H1 (cell line): ENCODE measurements around the gene NOX5. TPM values are rescaled to one million over a fixed set of nuclear protein-coding genes. Genes with fewer than 3 reads are reported as not detected.

Experiments
- ATF3 ChIP-seq: IDR thresholded peaks from 2 replicates; pipeline ENCODE4 v1.6.1; 2011; ENCODE audit warnings: low read depth, mild to moderate bottlenecking, low read length; ENCODE audit not compliant: insufficient read depth
- HDAC6 ChIP-seq: IDR thresholded peaks from one replicate; pipeline ENCODE4 v1.7.1; 2012; ENCODE audit warnings: low read depth, mild to moderate bottlenecking, inconsistent platforms, low read length, moderate library complexity
- JUN ChIP-seq: IDR thresholded peaks from 2 replicates; pipeline ENCODE4 v1.6.1; 2011; ENCODE audit warnings: low read depth, mild to moderate bottlenecking, improper control_type of control experiment, low read length
- NANOG ChIP-seq: IDR thresholded peaks from 2 replicates; pipeline ENCODE4 v1.6.1; 2011; ENCODE audit warnings: low read length, low read depth, mild to moderate bottlenecking, inconsistent platforms; ENCODE audit not compliant: insufficient read depth, poor library complexity, severe bottlenecking
- RBBP5 ChIP-seq: IDR thresholded peaks from 2 replicates; pipeline ENCODE4 v1.7.1; 2012; ENCODE audit warnings: low read depth, mild to moderate bottlenecking, inconsistent platforms, low read length, moderate library complexity, borderline replicate concordance
- RXRA ChIP-seq: IDR thresholded peaks from 2 replicates; pipeline ENCODE4 v1.6.1; 2011; ENCODE audit warnings: low read depth, mild to moderate bottlenecking, low read length, moderate library complexity; ENCODE audit not compliant: insufficient read depth
- polyA plus RNA-seq, 7 experiments: library from polyadenylated mRNA; depleted of rRNA in 3 of 7; stranded (reverse) in 5 of 7; unstranded in 2 of 7; fragments of >200 nt in 5 of 7; fragments of 200-250 nt in 2 of 7; gene quantifications; 1 replicate in 5 of 7; 2 replicates in 1 of 7; 4 replicates in 1 of 7; pipeline versions ENCODE4 v1.2.1 to v1.2.3, GENCODE V29; 2011 to 2013; ENCODE audit warnings: missing spikeins in 2 of 7, mixed read lengths in 2 of 7
- total RNA-seq: library from RNA; stranded (reverse); fragmentation: NEBNext Ultra II Directional; extraction: Animal tissue kit (Norgen Biotek cat#: 25700); gene quantifications from 2 replicates; pipeline ENCODE4 v1.2.1, GENCODE V29; 2021

The NOX5 gene
- total and polyA plus RNA-seq, 2 of the 8 experiments (the other 6 are each of a cell fraction or from before 2014, with no cell fraction given): under 0.01 TPM; not detected in 1

DNA sequence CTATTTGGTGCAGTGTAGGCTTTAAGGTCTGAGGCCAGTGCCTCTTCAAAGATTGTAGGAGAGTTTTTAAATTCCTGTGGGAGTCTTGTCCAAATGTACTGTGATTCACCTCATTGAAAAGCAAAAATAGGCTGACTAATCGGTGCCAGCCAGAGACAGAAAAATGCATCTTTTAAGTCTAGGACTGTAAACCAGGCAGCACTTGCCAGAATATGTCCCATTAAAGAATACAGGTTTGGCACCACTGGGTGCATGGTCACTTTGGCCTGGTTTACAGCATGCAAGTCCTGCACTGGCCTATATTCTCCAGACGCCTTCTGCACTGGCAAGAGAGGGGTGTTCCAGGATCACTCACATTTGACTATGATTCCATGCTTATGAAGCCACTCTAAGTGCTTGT is 20.3 kb upstream of the NOX5 start (continued):
- TF ChIP-seq JUN: no peak
- TF ChIP-seq NANOG: no peak
- no peak for TF ChIP-seq HDAC6
- TF ChIP-seq RXRA: no peak
- TF ChIP-seq RBBP5: no peak
- TF ChIP-seq ATF3: no peak
